ENCODE measurements around the gene CELF3.
"Not testable (repeated sequence)": the region's sequence is repeated elsewhere in the genome, so short reads cannot be mapped to it uniquely, and the experiment has no call there.

The CELF3 gene

GRCh38 chr1:151680826-151681225 is 35.8 kb downstream of the CELF3 start:
- H3K36me3 Mint-ChIP-seq (ENCODE audit: insufficient read depth), result peaks cover 20% of the 10 kb centered on the region
- DNase-seq (ENCODE audit: low spot score in 2 of 2) (no peak), ATAC-seq (replicated peaks; ENCODE audit: extremely low read depth, poor library complexity, severe bottlenecking) (no peak)
- no peaks in the 10 kb centered on the region for H3K27me3 Mint-ChIP-seq
- no peak overlapping the region for H3K27ac Mint-ChIP-seq (ENCODE audit: low read depth)
- H3K4me3 Mint-ChIP-seq, result no peak overlapping the region
- H3K4me1 Mint-ChIP-seq, result peaks cover 11% of the 10 kb centered on the region
- no peaks in the 10 kb centered on the region for H3K9me3 Mint-ChIP-seq

- no peak overlapping the region for H3K27ac Mint-ChIP-seq (ENCODE audit: low read depth)
- no peaks in the 10 kb centered on the region for H3K27me3 Mint-ChIP-seq
- ATAC-seq (replicated peaks; ENCODE audit: extremely low read depth, poor library complexity, severe bottlenecking) (no peak), DNase-seq (ENCODE audit: low spot score in 2 of 2) (no peak)
- peaks cover 11% of the 10 kb centered on the region for H3K4me1 Mint-ChIP-seq
- H3K4me3 Mint-ChIP-seq, result no peak overlapping the region
- no peaks in the 10 kb centered on the region for H3K9me3 Mint-ChIP-seq
- peaks cover 19% of the 10 kb centered on the region for H3K36me3 Mint-ChIP-seq (ENCODE audit: insufficient read depth)
Measured at GRCh38 chr1:151680391-151680790, 36.2 kb downstream of the CELF3 start.

- Mint-ChIP-seq H3K36me3 (ENCODE audit: insufficient read depth) (peaks cover 27% of the 10 kb centered on the region), H3K4me1 (peaks cover 5% of the 10 kb centered on the region)
- no peak for ATAC-seq (replicated peaks; ENCODE audit: extremely low read depth, poor library complexity, severe bottlenecking)
Measured at GRCh38 chr1:151673407-151673806, 43.2 kb downstream of the CELF3 start.

DNA sequence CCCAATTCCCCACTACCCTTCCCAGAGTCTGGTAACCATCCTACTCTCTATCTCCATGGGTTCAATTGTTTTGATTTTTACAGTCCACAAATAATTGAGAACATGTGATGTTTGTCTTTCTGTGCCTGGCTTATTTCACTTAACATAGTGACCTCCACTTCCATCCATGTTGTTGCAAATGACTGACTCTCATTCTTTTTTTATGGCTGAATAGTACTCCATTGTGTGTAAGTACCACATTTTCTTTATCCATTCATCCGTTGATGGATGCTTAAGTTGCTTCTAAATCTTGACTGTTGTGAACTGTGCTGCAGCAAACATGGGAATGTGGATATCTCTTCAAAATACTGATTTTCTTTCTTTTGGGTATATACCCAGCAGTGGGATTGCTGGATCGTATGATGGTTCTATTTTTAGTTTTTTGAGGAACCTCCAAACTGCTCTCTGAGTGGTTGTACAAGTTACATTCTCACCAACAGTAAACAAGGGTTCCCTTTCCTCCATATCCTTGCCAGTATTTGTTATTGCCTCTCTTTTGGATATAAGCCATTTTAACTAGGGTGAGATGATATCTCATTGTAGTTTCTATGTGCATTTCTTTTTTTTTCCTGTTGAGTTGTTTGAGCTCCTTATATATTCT is 46.4 kb downstream of the CELF3 start:
- peaks cover 19% of the 10 kb centered on the region for H3K36me3 Mint-ChIP-seq (ENCODE audit: insufficient read depth)
- not testable (repeated sequence) for H3K4me1 Mint-ChIP-seq; H3K27me3 Mint-ChIP-seq; DNase-seq (ENCODE audit: low spot score in 2 of 2); H3K9me3 Mint-ChIP-seq; ATAC-seq (replicated peaks; ENCODE audit: extremely low read depth, poor library complexity, severe bottlenecking); H3K4me3 Mint-ChIP-seq; H3K27ac Mint-ChIP-seq (ENCODE audit: low read depth)

More at GRCh38 chr1:151673407-151673806, 43.2 kb downstream of the CELF3 start:
- no peaks in the 10 kb centered on the region for H3K27me3 Mint-ChIP-seq
- no peaks in the 10 kb centered on the region for H3K9me3 Mint-ChIP-seq
- H3K4me3 Mint-ChIP-seq, result no peak overlapping the region
- H3K27ac Mint-ChIP-seq (ENCODE audit: low read depth), result no peak overlapping the region
- DNase-seq (ENCODE audit: low spot score in 2 of 2), result no peak

- Mint-ChIP-seq H3K36me3 (ENCODE audit: insufficient read depth) (peaks cover 24% of the 10 kb centered on the region), H3K9me3 (no peaks in the 10 kb centered on the region), H3K4me1 (peaks cover 5% of the 10 kb centered on the region), H3K4me3 (no peak overlapping the region), H3K27ac (ENCODE audit: low read depth) (no peak overlapping the region), H3K27me3 (no peaks in the 10 kb centered on the region)
- DNase-seq (ENCODE audit: low spot score in 2 of 2), result no peak
- no peak for ATAC-seq (replicated peaks; ENCODE audit: extremely low read depth, poor library complexity, severe bottlenecking)
Measured at GRCh38 chr1:151668090-151668489, 48.5 kb downstream of the CELF3 start.

- Mint-ChIP-seq H3K27me3 (no peaks in the 10 kb centered on the region), H3K27ac (ENCODE audit: low read depth) (no peak overlapping the region), H3K4me3 (no peak overlapping the region), H3K9me3 (no peaks in the 10 kb centered on the region), H3K36me3 (ENCODE audit: insufficient read depth) (peaks cover 46% of the 10 kb centered on the region), H3K4me1 (no peaks in the 10 kb centered on the region)
- ATAC-seq (replicated peaks; ENCODE audit: extremely low read depth, poor library complexity, severe bottlenecking) (no peak), DNase-seq (ENCODE audit: low spot score in 2 of 2) (no peak)
Measured at GRCh38 chr1:151661751-151662150, 54.9 kb downstream of the CELF3 start.

DNA sequence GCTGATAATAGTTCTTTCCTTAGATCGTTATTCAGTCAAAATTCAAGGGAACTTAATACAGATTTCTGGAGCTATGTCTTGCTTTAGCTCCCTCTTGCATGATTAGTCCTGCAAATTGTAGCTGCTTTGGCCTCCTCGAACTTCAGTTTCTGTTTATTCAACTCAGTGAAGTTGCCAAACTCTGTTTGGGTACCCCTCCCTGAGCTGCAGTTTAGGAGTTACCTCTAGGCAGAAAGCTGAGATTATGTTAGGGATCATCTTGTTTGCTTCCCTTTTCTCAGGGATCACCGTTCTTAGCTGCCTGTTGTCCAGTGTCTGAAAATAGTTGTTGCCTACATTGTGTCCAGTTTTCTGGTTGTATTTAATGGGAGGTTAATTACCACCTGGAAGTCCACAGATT is 61.2 kb downstream of the CELF3 start:
- DNase-seq (ENCODE audit: low spot score in 2 of 2) (no peak), ATAC-seq (replicated peaks; ENCODE audit: extremely low read depth, poor library complexity, severe bottlenecking) (no peak)
- Mint-ChIP-seq H3K36me3 (ENCODE audit: insufficient read depth) (peaks cover 23% of the 10 kb centered on the region), H3K27ac (ENCODE audit: low read depth) (no peak overlapping the region), H3K27me3 (no peaks in the 10 kb centered on the region), H3K4me3 (no peak overlapping the region), H3K9me3 (no peaks in the 10 kb centered on the region), H3K4me1 (peaks cover 13% of the 10 kb centered on the region)

- Mint-ChIP-seq H3K4me3 (no peak overlapping the region), H3K9me3 (no peaks in the 10 kb centered on the region), H3K27me3 (no peaks in the 10 kb centered on the region), H3K4me1 (peaks cover 13% of the 10 kb centered on the region), H3K27ac (ENCODE audit: low read depth) (peak overlapping the region; percentile 42), H3K36me3 (ENCODE audit: insufficient read depth) (peaks cover 12% of the 10 kb centered on the region)
- DNase-seq (ENCODE audit: low spot score in 2 of 2), result no peak
- ATAC-seq (replicated peaks; ENCODE audit: extremely low read depth, poor library complexity, severe bottlenecking), result no peak
Measured at GRCh38 chr1:151653397-151653796, 63.2 kb downstream of the CELF3 start.

Measured in central memory CD8-positive, alpha-beta T cell (primary cell).